Mesendoderm (in vitro differentiated cells): Measurements from ENCODE around the gene BCL2.
A peak's percentile ranks its signal among the peaks of the same experiment; 100 is the strongest.
"Not testable (repeated sequence)": the region's sequence is repeated elsewhere in the genome, so short reads cannot be mapped to it uniquely, and the experiment has no call there.

Source experiments
- DNase-seq: peaks from one replicate; pipeline ENCODE4 v3.0.0; 2013
- H2AK5ac ChIP-seq: 2 replicates; pipeline ENCODE4 v1.6.1; 2013; ENCODE audit warnings: low read length, inconsistent platforms
- H2BK120ac ChIP-seq: 2 replicates; pipeline ENCODE4 v1.6.1; 2013; ENCODE audit warnings: low read depth, mild to moderate bottlenecking, low read length, moderate library complexity, mixed read lengths
- H2BK15ac ChIP-seq: replicated peaks from 2 replicates; pipeline ENCODE4 v1.6.1; 2013; ENCODE audit warnings: low read depth, mild to moderate bottlenecking, moderate library complexity
- H2BK5ac ChIP-seq: 2 replicates; pipeline ENCODE4 v1.6.1; 2013; ENCODE audit warnings: low read length, inconsistent platforms
- H3K18ac ChIP-seq: 2 replicates; pipeline ENCODE4 v1.6.1; 2013; ENCODE audit warnings: mild to moderate bottlenecking, low read length, mixed read lengths
- H3K23ac ChIP-seq: one replicate; pipeline ENCODE4 v1.6.1; 2013; ENCODE audit warnings: low read length
- H3K27ac ChIP-seq: 2 replicates; pipeline ENCODE4 v1.5.1; 2013; ENCODE audit warnings: low read depth, mild to moderate bottlenecking, inconsistent platforms, low read length, moderate library complexity
- H3K27me3 ChIP-seq: 2 replicates; pipeline ENCODE4 v1.6.1; 2013; ENCODE audit warnings: low read length, control low read depth, mild to moderate bottlenecking, inconsistent platforms; ENCODE audit not compliant: insufficient read depth, poor library complexity
- H3K36me3 ChIP-seq: 2 replicates; pipeline ENCODE4 v1.6.1; 2013; ENCODE audit warnings: low read length, inconsistent platforms; ENCODE audit not compliant: control insufficient read depth, insufficient read depth
- H3K4ac ChIP-seq: one replicate; pipeline ENCODE4 v1.6.1; 2013; ENCODE audit warnings: low read depth, mild to moderate bottlenecking, low read length, moderate library complexity
- H3K4me1 ChIP-seq: 2 replicates; pipeline ENCODE4 v1.6.1; 2013; ENCODE audit warnings: low read depth, low read length, inconsistent platforms; ENCODE audit not compliant: control insufficient read depth
- H3K4me2 ChIP-seq: 2 replicates; pipeline ENCODE4 v1.6.1; 2013; ENCODE audit warnings: low read length
- H3K4me3 ChIP-seq: 2 replicates; pipeline ENCODE4 v1.5.1; 2013; ENCODE audit warnings: mild to moderate bottlenecking, low read length
- H3K56ac ChIP-seq: one replicate; pipeline ENCODE4 v1.6.1; 2013; ENCODE audit warnings: low read length
- H3K79me1 ChIP-seq: 2 replicates; pipeline ENCODE4 v1.6.1; 2013; ENCODE audit warnings: low read length, inconsistent platforms
- H3K79me2 ChIP-seq: 2 replicates; pipeline ENCODE4 v1.6.1; 2013; ENCODE audit warnings: mild to moderate bottlenecking, low read length; ENCODE audit not compliant: control insufficient read depth, insufficient read depth
- H3K9ac ChIP-seq: 2 replicates; pipeline ENCODE4 v1.6.1; 2013; ENCODE audit warnings: low read length, inconsistent platforms
- H4K5ac ChIP-seq: one replicate; pipeline ENCODE4 v1.6.1; 2013; ENCODE audit warnings: low read length
- H4K8ac ChIP-seq: one replicate; pipeline ENCODE4 v1.6.1; 2013; ENCODE audit warnings: low read depth, mild to moderate bottlenecking, control low read depth, low read length, moderate library complexity
- WGBS: extraction: QIAGEN DNeasy Blood & Tissue Kit; methylation state at CpG from one replicate; pipeline ENCODE4 v1.1.7; 2013; ENCODE audit warnings: low lambda C conversion rate, missing lambda C conversion rate; ENCODE audit not compliant: insufficient coverage; ENCODE audit errors: extremely low coverage; 5-methylcytosine and 5-hydroxymethylcytosine counted together

Gene BCL2

DNA sequence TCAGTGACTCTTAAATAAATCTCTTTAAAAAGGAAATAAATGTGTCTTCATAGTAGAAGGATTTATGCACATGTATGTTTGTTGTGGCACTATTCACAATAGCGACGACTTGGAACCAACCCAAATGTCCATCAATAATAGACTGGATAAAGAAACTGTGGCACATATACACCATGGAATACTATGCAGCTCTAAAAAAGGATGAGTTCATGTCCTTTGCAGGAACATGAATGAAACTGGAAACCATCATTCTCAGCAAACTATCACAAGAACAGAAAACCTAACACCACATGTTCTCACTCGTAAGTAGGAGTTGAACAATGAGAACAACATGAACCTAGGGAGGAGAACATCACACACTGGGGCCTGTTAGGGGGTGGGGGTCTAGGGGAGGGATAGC lies 118.1 kb downstream of the BCL2 start:
- not testable (repeated sequence) for H2BK5ac ChIP-seq, H3K4me3 ChIP-seq, H3K27me3 ChIP-seq, H3K27ac ChIP-seq, H3K4me2 ChIP-seq, H3K79me1 ChIP-seq, H3K18ac ChIP-seq, H3K56ac ChIP-seq, DNase-seq, H3K79me2 ChIP-seq, H4K8ac ChIP-seq, H3K23ac ChIP-seq, H2AK5ac ChIP-seq, H3K4ac ChIP-seq, H2BK15ac ChIP-seq, H3K36me3 ChIP-seq, H4K5ac ChIP-seq, H2BK120ac ChIP-seq, H3K9ac ChIP-seq, H3K4me1 ChIP-seq
- no CpG with 5 or more reads among the region's 3 CpGs for WGBS

DNA sequence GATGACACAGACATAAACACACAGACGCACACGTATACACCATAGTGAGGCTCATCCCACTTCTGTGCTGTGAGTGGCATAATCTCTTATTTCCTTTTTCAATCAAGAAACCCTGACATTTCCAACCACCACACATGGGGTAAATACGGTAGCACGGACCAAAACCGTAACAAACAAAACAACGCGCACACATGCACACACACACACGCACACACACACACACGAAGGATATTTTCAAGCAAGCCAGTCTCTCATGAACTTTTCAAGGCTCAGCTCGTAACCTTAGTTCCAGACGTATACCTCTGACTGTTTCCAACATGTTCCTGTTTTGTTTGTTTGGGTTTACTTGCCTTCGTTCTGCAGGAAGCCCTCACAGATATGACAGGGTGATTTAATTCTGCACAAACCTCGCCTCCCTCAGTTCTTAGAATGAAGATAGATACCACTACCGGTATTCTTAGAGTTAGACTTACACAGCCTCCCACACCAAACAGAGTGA lies 119.8 kb downstream of the BCL2 start:
- no peak overlapping the region for H3K27ac ChIP-seq
- no peaks in the 10 kb centered on the region for H3K79me1 ChIP-seq
- no peak overlapping the region for H4K5ac ChIP-seq
- H3K4me3 ChIP-seq, result no peak overlapping the region
- no peak overlapping the region for H4K8ac ChIP-seq
- H3K27me3 ChIP-seq, result no peaks in the 10 kb centered on the region
- H3K79me2 ChIP-seq, result no peaks in the 10 kb centered on the region
- no peak overlapping the region for H3K23ac ChIP-seq
- no peak overlapping the region for H2AK5ac ChIP-seq
- H3K4me2 ChIP-seq, result no peak overlapping the region
- H3K4me1 ChIP-seq, result no peaks in the 10 kb centered on the region
- H3K56ac ChIP-seq, result no peak overlapping the region
- no peak for DNase-seq
- no peak overlapping the region for H2BK5ac ChIP-seq
- H3K18ac ChIP-seq, result no peak overlapping the region
- no peaks in the 10 kb centered on the region for H3K36me3 ChIP-seq
- no peak overlapping the region for H3K4ac ChIP-seq
- WGBS, result no CpG with 5 or more reads among the region's 14 CpGs
- no peak overlapping the region for H3K9ac ChIP-seq
- no peak overlapping the region for H2BK15ac ChIP-seq
- no peak overlapping the region for H2BK120ac ChIP-seq

DNA sequence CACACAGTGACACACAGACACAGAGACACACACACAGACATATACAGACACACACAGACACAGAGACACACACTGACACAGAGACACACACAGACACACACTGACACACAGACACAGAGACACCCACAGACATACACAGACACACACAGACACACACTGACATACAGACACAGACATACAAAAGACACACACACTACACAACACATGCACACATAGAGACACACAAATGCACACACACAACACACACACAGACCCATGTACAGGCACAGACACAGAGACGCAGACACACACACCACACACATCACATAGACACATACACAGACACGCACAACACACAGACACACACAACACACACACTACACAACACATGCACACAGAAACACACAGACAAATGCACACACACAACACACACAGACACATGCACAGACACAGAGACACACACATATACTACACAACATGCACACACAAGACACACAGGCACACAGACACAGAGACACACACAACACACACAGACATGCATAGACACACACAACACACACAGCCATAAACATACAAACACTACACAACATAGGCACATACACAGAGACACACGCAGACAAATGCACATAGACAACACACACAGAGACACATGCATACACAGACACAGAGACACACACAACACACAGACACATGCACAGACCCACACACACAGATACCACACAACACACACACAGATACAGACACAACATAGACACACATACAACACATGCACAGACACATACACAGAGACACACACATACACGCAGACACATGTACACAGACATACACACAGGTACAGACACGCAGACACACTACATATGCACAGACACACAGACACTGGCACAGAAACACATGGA lies 120.5 kb downstream of the BCL2 start:
- H3K4ac ChIP-seq, result no peak overlapping the region
- no peak overlapping the region for H2BK120ac ChIP-seq
- no peak overlapping the region for H3K18ac ChIP-seq
- no peak overlapping the region for H2BK5ac ChIP-seq
- H4K5ac ChIP-seq, result no peak overlapping the region
- H3K9ac ChIP-seq, result no peak overlapping the region
- H3K4me3 ChIP-seq, result no peak overlapping the region
- H3K79me2 ChIP-seq, result no peaks in the 10 kb centered on the region
- no peaks in the 10 kb centered on the region for H3K79me1 ChIP-seq
- H2BK15ac ChIP-seq, result no peak overlapping the region
- H3K56ac ChIP-seq, result no peak overlapping the region
- no peaks in the 10 kb centered on the region for H3K4me1 ChIP-seq
- H3K4me2 ChIP-seq, result no peak overlapping the region
- H3K36me3 ChIP-seq, result no peaks in the 10 kb centered on the region
- no CpG with 5 or more reads among the region's 5 CpGs for WGBS
- peak overlapping the region; percentile 31 for H3K23ac ChIP-seq
- no peak for DNase-seq
- H3K27me3 ChIP-seq, result no peaks in the 10 kb centered on the region
- H3K27ac ChIP-seq, result no peak overlapping the region
- no peak overlapping the region for H2AK5ac ChIP-seq
- no peak overlapping the region for H4K8ac ChIP-seq

GRCh38 chr18:63198098-63198760 lies 121.3 kb downstream of the BCL2 start:
- Histone ChIP-seq H3K4me2 (no peak overlapping the region), H3K27me3 (no peaks in the 10 kb centered on the region), H3K18ac (no peak overlapping the region), H4K8ac (no peak overlapping the region), H3K4ac (no peak overlapping the region), H2AK5ac (no peak overlapping the region), H2BK5ac (no peak overlapping the region), H4K5ac (no peak overlapping the region), H3K79me1 (no peaks in the 10 kb centered on the region), H3K4me1 (no peaks in the 10 kb centered on the region), H3K36me3 (no peaks in the 10 kb centered on the region), H2BK15ac (no peak overlapping the region), H3K56ac (no peak overlapping the region), H2BK120ac (no peak overlapping the region), H3K23ac (no peak overlapping the region), H3K27ac (no peak overlapping the region), H3K79me2 (no peaks in the 10 kb centered on the region), H3K4me3 (no peak overlapping the region), H3K9ac (no peak overlapping the region)
- no CpG with 5 or more reads among the region's 2 CpGs for WGBS
- DNase-seq, result no peak

DNA sequence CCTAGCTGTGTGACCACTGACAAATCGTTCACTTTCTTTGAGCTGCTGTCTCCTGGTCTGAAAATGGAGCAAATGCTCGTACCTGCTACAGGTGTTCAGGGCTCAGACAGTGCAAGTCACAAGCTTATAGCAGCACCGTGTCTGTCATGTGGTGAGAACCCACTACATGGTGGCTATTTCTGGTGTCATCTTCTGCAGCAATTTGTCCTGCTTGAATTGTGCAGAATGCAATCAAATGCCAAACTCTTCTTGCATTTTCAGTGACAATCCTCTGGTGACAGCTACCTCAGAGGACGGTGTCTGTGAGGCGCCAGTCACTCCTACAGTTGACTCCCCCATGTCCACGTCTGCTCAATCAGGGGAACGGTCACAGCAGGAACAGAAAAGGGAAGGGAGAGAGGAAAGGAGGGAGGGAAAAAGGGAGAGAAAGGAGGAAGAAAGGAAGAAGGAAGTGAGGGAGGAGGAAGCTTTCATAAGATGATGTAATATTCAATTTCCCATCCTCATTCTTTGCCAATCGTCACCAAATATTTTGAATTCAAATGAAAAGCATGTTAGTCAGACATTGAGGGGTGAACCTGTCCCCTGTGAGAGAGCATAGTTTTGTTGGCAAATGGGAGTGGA lies 122.2 kb downstream of the BCL2 start:
- WGBS, result no CpG with 5 or more reads among the region's 8 CpGs
- Histone ChIP-seq H2BK15ac (no peak overlapping the region), H3K4me1 (no peaks in the 10 kb centered on the region), H3K4ac (no peak overlapping the region), H3K79me1 (no peaks in the 10 kb centered on the region), H3K9ac (no peak overlapping the region), H3K27me3 (no peaks in the 10 kb centered on the region), H3K4me3 (no peak overlapping the region), H3K4me2 (no peak overlapping the region), H2AK5ac (no peak overlapping the region), H2BK5ac (no peak overlapping the region), H4K8ac (no peak overlapping the region), H3K36me3 (no peaks in the 10 kb centered on the region), H3K56ac (no peak overlapping the region), H3K27ac (no peak overlapping the region), H4K5ac (no peak overlapping the region), H3K79me2 (no peaks in the 10 kb centered on the region), H2BK120ac (no peak overlapping the region), H3K23ac (no peak overlapping the region), H3K18ac (no peak overlapping the region)
- DNase-seq, result no peak
